Measurements from ENCODE around the gene MYO5B. TPM values are rescaled to one million over a fixed set of nuclear protein-coding genes. Genes with fewer than 3 reads are reported as not detected.

The MYO5B gene
- total and polyA plus RNA-seq, 2 of the 4 experiments (the other 2 are of a cell fraction) = 0.24 to 0.54 TPM

GRCh38 chr18:50094221-50094773, 100.7 kb downstream of the MYO5B start:
- Histone ChIP-seq H3K36me3 (ENCODE audit: control insufficient read depth, insufficient read depth, low read length) (no peaks in the 10 kb centered on the region), H3K4me3 (ENCODE audit: insufficient read depth, low read depth, low read length) (no peak overlapping the region), H4K20me1 (ENCODE audit: insufficient read depth, low read length) (no peaks in the 10 kb centered on the region), H2AK9ac (replicated peaks; ENCODE audit: low read depth, low read length, poor library complexity) (no peak overlapping the region), H3K14ac (replicated peaks; ENCODE audit: low read depth, low read length) (no peak overlapping the region), H4K91ac (ENCODE audit: insufficient read depth, low read depth, low read length) (no peak overlapping the region), H3K27ac (ENCODE audit: insufficient read depth, low read length) (no peak overlapping the region), H3K4me1 (ENCODE audit: control insufficient read depth, insufficient read depth, low read length) (no peaks in the 10 kb centered on the region), H2BK15ac (ENCODE audit: low read depth, low read length) (no peak overlapping the region), H3K9ac (ENCODE audit: low read depth, low read length) (no peak overlapping the region), H3K9me3 (ENCODE audit: control insufficient read depth, insufficient read depth, low read length) (no peaks in the 10 kb centered on the region), H3K4ac (ENCODE audit: low read depth, low read length) (no peak overlapping the region), H3K18ac (ENCODE audit: low read depth, low read length) (no peak overlapping the region), H2BK5ac (ENCODE audit: low read depth, low read length, poor library complexity, severe bottlenecking) (no peak overlapping the region), H2BK20ac (ENCODE audit: low read depth, low read length) (no peak overlapping the region), H2AK5ac (ENCODE audit: low read depth, low read length) (no peak overlapping the region), H4K5ac (ENCODE audit: low read depth, low read length) (no peak overlapping the region), H3K4me2 (ENCODE audit: low read depth, low read length) (no peak overlapping the region), H2AFZ (replicated peaks; ENCODE audit: low read length, poor library complexity) (no peak overlapping the region), H2BK120ac (ENCODE audit: low read depth, low read length) (no peak overlapping the region), H4K8ac (ENCODE audit: low read depth in 2 of 2, low read length in 2 of 2) (no peak overlapping the region), H3K79me1 (ENCODE audit: low read depth in 1 of 2, low read length in 2 of 2) (no peaks in the 10 kb centered on the region), H3K27me3 (ENCODE audit: control insufficient read depth, insufficient read depth, low read length) (no peaks in the 10 kb centered on the region), H3K23ac (ENCODE audit: low read depth, low read length) (no peak overlapping the region), H3K56ac (ENCODE audit: extremely low read depth, insufficient read depth, low read length) (no peak overlapping the region), H3K9me1 (ENCODE audit: insufficient read depth, low read length) (no peaks in the 10 kb centered on the region)
- WGBS, 2 experiments (ENCODE audit: extremely low coverage in 2 of 2, insufficient read length in 1 of 2) = no CpG with 5 or more reads among the region's 2 CpGs
- BruUV-seq (replicated peaks) = no TSS peak
- intact Hi-C loops (cut with micrococcal nuclease) = no loop called here
- no peak for DNase-seq
- CTCF ChIA-PET = no interaction called here
- TF ChIP-seq NFE2L2 (IDR thresholded peaks at IDR 0.05; ENCODE audit: low read depth, low read length) (no peak), MAFK (IDR thresholded peaks at IDR 0.05; ENCODE audit: low read depth, low read length) (no peak), ELK1 (IDR thresholded peaks at IDR 0.05; ENCODE audit: borderline replicate concordance, low read depth, low read length) (no peak), CEBPB (IDR thresholded peaks at IDR 0.05; ENCODE audit: low read depth, low read length) (no peak), RAD21 (IDR thresholded peaks at IDR 0.05; ENCODE audit: low read length) (no peak), RFX5 (IDR thresholded peaks at IDR 0.05; ENCODE audit: low read depth, low read length) (no peak), MAZ (IDR thresholded peaks at IDR 0.05; ENCODE audit: borderline replicate concordance, low read depth, low read length) (no peak), POLR2A (IDR thresholded peaks at IDR 0.05; ENCODE audit: low read depth, low read length) (no peak), USF2 (IDR thresholded peaks at IDR 0.05; ENCODE audit: low read depth, low read length) (no peak), SMC3 (IDR thresholded peaks at IDR 0.05; ENCODE audit: low read depth, low read length) (no peak), MXI1 (IDR thresholded peaks at IDR 0.05; ENCODE audit: borderline replicate concordance, low read depth, low read length) (no peak), BHLHE40 (IDR thresholded peaks at IDR 0.05; ENCODE audit: low read depth, low read length) (no peak), CTCF (conservative IDR thresholded peaks at IDR 0.05; ENCODE audit: low read depth, low read length) (no peak), RCOR1 (IDR thresholded peaks at IDR 0.05; ENCODE audit: insufficient replicate concordance, low read length) (no peak), FOS (IDR thresholded peaks at IDR 0.05; ENCODE audit: low read depth, low read length) (no peak), CHD1 (IDR thresholded peaks at IDR 0.05; ENCODE audit: low read depth, low read length) (no peak)
- in situ Hi-C loops (cut with MboI; ENCODE audit: low sequenced_read_pairs) = no loop called here
- dilution Hi-C loops (cut with HindIII; ENCODE audit: low sequenced_read_pairs, unreplicated experiment) = no loop called here
- ATAC-seq (ENCODE audit: low read depth) = no peak
- POLR2A ChIA-PET (ENCODE audit: unreplicated experiment) = no interaction called here

Measured in IMR-90 (cell line).